Cardiac fibroblast (primary cell): ENCODE results near the gene ZRSR2.

Experiments
- DNase-seq, 2 donors: peaks; one replicate each; pipeline versions ENCODE4 v3.0.0 to v3.0.0-alpha.2; 2010; ENCODE audit warnings: low read depth in 2 of 2
- H3K4me3 ChIP-seq, 2 donors: replicated peaks in 1 of 2; 1 replicate in 1 of 2; 2 replicates in 1 of 2; pipeline ENCODE4 v1.5.1; 2011; ENCODE audit warnings: low read depth in 2 of 2, low read length in 2 of 2, mild to moderate bottlenecking in 2 of 2, moderate library complexity in 1 of 2
- CTCF ChIP-seq: IDR thresholded peaks from one replicate; pipeline ENCODE4 v1.5.1; 2011; ENCODE audit warnings: low read depth, mild to moderate bottlenecking, low read length, inconsistent platforms

Gene ZRSR2

GRCh38 chrX:15856222-15856587 lies 65.9 kb downstream of the ZRSR2 start:
- no peak overlapping the region for H3K4me3 ChIP-seq

GRCh38 chrX:15856636-15857035 lies 66.4 kb downstream of the ZRSR2 start:
- no peak for DNase-seq
- no peak for TF ChIP-seq CTCF

More at GRCh38 chrX:15856222-15856587, 65.9 kb downstream of the ZRSR2 start:
- no peak for TF ChIP-seq CTCF
- DNase-seq = no peak

GRCh38 chrX:15858051-15858450 lies 67.8 kb downstream of the ZRSR2 start:
- DNase-seq = no peak
- no peak overlapping the region for H3K4me3 ChIP-seq
- no peak for TF ChIP-seq CTCF

More at GRCh38 chrX:15856636-15857035, 66.4 kb downstream of the ZRSR2 start:
- no peak overlapping the region for H3K4me3 ChIP-seq

- TF ChIP-seq CTCF = no peak
- H3K4me3 ChIP-seq = no peak overlapping the region
- DNase-seq = no peak
Measured at GRCh38 chrX:15860921-15861320, 70.6 kb downstream of the ZRSR2 start.

GRCh38 chrX:15864023-15864422 lies 73.7 kb downstream of the ZRSR2 start:
- no peak for DNase-seq
- TF ChIP-seq CTCF = no peak

GRCh38 chrX:15864629-15865028 lies 74.3 kb downstream of the ZRSR2 start:
- DNase-seq = peak in 1 of 2 donors; percentile 15
- TF ChIP-seq CTCF = no peak
- no peak overlapping the region for H3K4me3 ChIP-seq

More at GRCh38 chrX:15864023-15864422, 73.7 kb downstream of the ZRSR2 start:
- no peak overlapping the region for H3K4me3 ChIP-seq

DNA sequence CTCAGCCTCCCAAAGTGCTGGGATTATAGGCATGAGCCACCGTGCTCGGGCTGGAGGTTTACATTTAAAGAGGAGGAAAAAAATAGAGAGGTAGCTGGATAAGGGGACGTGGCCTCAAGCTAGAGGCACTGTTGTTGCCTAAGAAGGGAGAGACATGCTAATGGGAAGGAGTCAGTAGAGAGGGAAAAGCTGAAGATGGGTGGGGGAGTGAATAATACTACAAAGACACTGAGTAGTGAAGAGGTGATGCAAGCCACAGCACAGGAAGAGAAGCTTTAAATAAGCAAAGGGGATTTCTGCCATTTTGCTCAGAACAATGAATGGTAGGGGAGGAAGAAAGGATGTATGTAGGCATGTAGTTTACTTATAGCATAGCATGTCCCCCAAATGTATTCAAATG lies 75.9 kb downstream of the ZRSR2 start:
- no peak for DNase-seq
- H3K4me3 ChIP-seq = no peak overlapping the region
- no peak for TF ChIP-seq CTCF
